CD4-positive, alpha-beta T cell (primary cell): ENCODE data around the gene PTPRD. TPM values are rescaled to one million over a fixed set of nuclear protein-coding genes. Genes with fewer than 3 reads are reported as not detected.

Experiments
- ATAC-seq: fragments of 200-7000 bp; cut with Tn5 transposase; one replicate; pipeline ENCODE4 v1.10.0; 2022; ENCODE audit warnings: mild to moderate bottlenecking; ENCODE audit not compliant: poor library complexity
- CTCF ChIA-PET: fragments of 350-600 bp; sonication (Branson Sonifier 250); formaldehyde crosslinking; loops from one replicate; lab custom pipeline; 2021; ENCODE audit warnings: antibody characterized with exemption, inconsistent platforms; lab: Charles Lee
- POLR2A ChIA-PET: fragments of 350-600 bp; sonication (Branson Sonifier 250); formaldehyde crosslinking; loops from one replicate; lab custom pipeline; 2021; ENCODE audit warnings: antibody characterized with exemption, inconsistent platforms; lab: Charles Lee
- DNase-seq, 14 experiments: peaks; one replicate each; pipeline ENCODE4 v3.0.0-alpha.2; 2013 to 2020; ENCODE audit warnings: mixed read lengths in 2 of 14
- H3K27ac ChIP-seq, 2 donors: one replicate each; pipeline versions ENCODE4 v1.5.1 to v1.7.0; 2013; ENCODE audit warnings: low read length in 2 of 2, low read depth in 1 of 2, mild to moderate bottlenecking in 1 of 2
- H3K27me3 ChIP-seq, 2 experiments: 1 replicate in 1 of 2; 2 replicates in 1 of 2; pipeline versions ENCODE4 v1.6.1 to v1.7.0; 2013; ENCODE audit warnings: low read length in 2 of 2, control low read depth in 1 of 2, mild to moderate bottlenecking in 1 of 2, moderate library complexity in 1 of 2; ENCODE audit not compliant: insufficient read depth in 2 of 2, control insufficient read depth in 1 of 2
- H3K36me3 ChIP-seq: one replicate; pipeline ENCODE4 v1.6.1; 2013; ENCODE audit warnings: low read length, control low read depth; ENCODE audit not compliant: insufficient read depth
- H3K4me1 ChIP-seq: one replicate; pipeline ENCODE4 v1.6.1; 2013; ENCODE audit warnings: low read length, control low read depth; ENCODE audit not compliant: insufficient read depth
- H3K4me3 ChIP-seq: one replicate; pipeline ENCODE4 v1.5.1; 2013; ENCODE audit warnings: mild to moderate bottlenecking, low read length, moderate library complexity
- H3K9me3 ChIP-seq, 2 experiments: 1 replicate in 1 of 2; 2 replicates in 1 of 2; pipeline versions ENCODE4 v1.6.1 to v1.7.0; 2013; ENCODE audit warnings: low read length in 2 of 2, mild to moderate bottlenecking in 2 of 2, control low read depth in 1 of 2, moderate library complexity in 1 of 2; ENCODE audit not compliant: control insufficient read depth in 1 of 2, insufficient read depth in 1 of 2
- H3K27ac Mint-ChIP-seq: one replicate; pipeline ENCODE4 v1.8.0; 2020; ENCODE audit warnings: mixed read lengths
- H3K27me3 Mint-ChIP-seq: one replicate; pipeline ENCODE4 v1.8.0; 2021; ENCODE audit warnings: mixed read lengths
- H3K36me3 Mint-ChIP-seq: one replicate; pipeline ENCODE4 v1.8.0; 2021; ENCODE audit warnings: low read depth, mixed read lengths
- H3K4me1 Mint-ChIP-seq: one replicate; pipeline ENCODE4 v1.8.0; 2021; ENCODE audit warnings: low read depth, mixed read lengths
- H3K4me3 Mint-ChIP-seq: one replicate; pipeline ENCODE4 v1.8.0; 2020; ENCODE audit warnings: mild to moderate bottlenecking, mixed read lengths
- H3K9me3 Mint-ChIP-seq: one replicate; pipeline ENCODE4 v1.8.0; 2020; ENCODE audit warnings: mixed read lengths
- intact Hi-C, 2 experiments: fragments of 100-400 bp; cut with DNase I in 1 of 2; cut with micrococcal nuclease in 1 of 2; formaldehyde crosslinking; loops; one replicate each; pipeline versions ENCODE4 v1.15.1 to v1.9.0; 2023 to 2025; cut with DNase I, micrococcal nuclease
- total RNA-seq, 174 experiments: library from RNA in 2 of 174; stranded (reverse) in 2 of 174; gene quantifications; one replicate each; pipeline ENCODE4 v1.2.3 and lab custom pipeline; 2021 to 2026
- TF ChIP-seq, protein P1 (sequence below): fragments of 200-600 bp; IDR thresholded peaks from one replicate; pipeline ENCODE4 v1.8.0; 2022; ENCODE audit warnings: antibody characterized with exemption, mild to moderate bottlenecking

Gene PTPRD
- total RNA-seq, 2 experiments from 2014 or later: not detected

GRCh38 chr9:9730174-9730573, 882.6 kb downstream of the PTPRD start:
- DNase-seq (no peak), ATAC-seq (no peak)
- peaks cover 3% of the 10 kb centered on the region for H3K9me3 Mint-ChIP-seq
- Histone ChIP-seq H3K27ac (no peak overlapping the region), H3K4me3 (no peak overlapping the region), H3K9me3 (no peaks in the 10 kb centered on the region), H3K27me3 (no peaks in the 10 kb centered on the region), H3K4me1 (no peaks in the 10 kb centered on the region), H3K36me3 (no peaks in the 10 kb centered on the region)
- H3K4me3 Mint-ChIP-seq: no peak overlapping the region
- H3K27me3 Mint-ChIP-seq: no peaks in the 10 kb centered on the region
- CTCF ChIA-PET: no interaction called here
- intact Hi-C loops: no loop called here
- no peak overlapping the region for H3K27ac Mint-ChIP-seq
- TF ChIP-seq, protein P1, sequence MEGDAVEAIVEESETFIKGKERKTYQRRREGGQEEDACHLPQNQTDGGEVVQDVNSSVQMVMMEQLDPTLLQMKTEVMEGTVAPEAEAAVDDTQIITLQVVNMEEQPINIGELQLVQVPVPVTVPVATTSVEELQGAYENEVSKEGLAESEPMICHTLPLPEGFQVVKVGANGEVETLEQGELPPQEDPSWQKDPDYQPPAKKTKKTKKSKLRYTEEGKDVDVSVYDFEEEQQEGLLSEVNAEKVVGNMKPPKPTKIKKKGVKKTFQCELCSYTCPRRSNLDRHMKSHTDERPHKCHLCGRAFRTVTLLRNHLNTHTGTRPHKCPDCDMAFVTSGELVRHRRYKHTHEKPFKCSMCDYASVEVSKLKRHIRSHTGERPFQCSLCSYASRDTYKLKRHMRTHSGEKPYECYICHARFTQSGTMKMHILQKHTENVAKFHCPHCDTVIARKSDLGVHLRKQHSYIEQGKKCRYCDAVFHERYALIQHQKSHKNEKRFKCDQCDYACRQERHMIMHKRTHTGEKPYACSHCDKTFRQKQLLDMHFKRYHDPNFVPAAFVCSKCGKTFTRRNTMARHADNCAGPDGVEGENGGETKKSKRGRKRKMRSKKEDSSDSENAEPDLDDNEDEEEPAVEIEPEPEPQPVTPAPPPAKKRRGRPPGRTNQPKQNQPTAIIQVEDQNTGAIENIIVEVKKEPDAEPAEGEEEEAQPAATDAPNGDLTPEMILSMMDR: no peak
- POLR2A ChIA-PET: no interaction called here
- no peaks in the 10 kb centered on the region for H3K36me3 Mint-ChIP-seq
- H3K4me1 Mint-ChIP-seq: no peaks in the 10 kb centered on the region

- H3K4me1 Mint-ChIP-seq: no peaks in the 10 kb centered on the region
- H3K9me3 ChIP-seq: no peaks in the 10 kb centered on the region
- DNase-seq (no peak), ATAC-seq (no peak)
- no peak overlapping the region for H3K27ac ChIP-seq
- H3K36me3 Mint-ChIP-seq: no peaks in the 10 kb centered on the region
- ChIA-PET CTCF (no interaction called here), POLR2A (no interaction called here)
- no peak overlapping the region for H3K4me3 Mint-ChIP-seq
- intact Hi-C loops: no loop called here
- no peaks in the 10 kb centered on the region for H3K27me3 ChIP-seq
- H3K4me1 ChIP-seq: no peaks in the 10 kb centered on the region
- peaks cover 3% of the 10 kb centered on the region for H3K9me3 Mint-ChIP-seq
- H3K36me3 ChIP-seq: no peaks in the 10 kb centered on the region
- H3K27me3 Mint-ChIP-seq: no peaks in the 10 kb centered on the region
- TF ChIP-seq, protein P1: no peak
- no peak overlapping the region for H3K4me3 ChIP-seq
- H3K27ac Mint-ChIP-seq: no peak overlapping the region
Observed at GRCh38 chr9:9729082-9729481, 883.7 kb downstream of the PTPRD start.

DNA sequence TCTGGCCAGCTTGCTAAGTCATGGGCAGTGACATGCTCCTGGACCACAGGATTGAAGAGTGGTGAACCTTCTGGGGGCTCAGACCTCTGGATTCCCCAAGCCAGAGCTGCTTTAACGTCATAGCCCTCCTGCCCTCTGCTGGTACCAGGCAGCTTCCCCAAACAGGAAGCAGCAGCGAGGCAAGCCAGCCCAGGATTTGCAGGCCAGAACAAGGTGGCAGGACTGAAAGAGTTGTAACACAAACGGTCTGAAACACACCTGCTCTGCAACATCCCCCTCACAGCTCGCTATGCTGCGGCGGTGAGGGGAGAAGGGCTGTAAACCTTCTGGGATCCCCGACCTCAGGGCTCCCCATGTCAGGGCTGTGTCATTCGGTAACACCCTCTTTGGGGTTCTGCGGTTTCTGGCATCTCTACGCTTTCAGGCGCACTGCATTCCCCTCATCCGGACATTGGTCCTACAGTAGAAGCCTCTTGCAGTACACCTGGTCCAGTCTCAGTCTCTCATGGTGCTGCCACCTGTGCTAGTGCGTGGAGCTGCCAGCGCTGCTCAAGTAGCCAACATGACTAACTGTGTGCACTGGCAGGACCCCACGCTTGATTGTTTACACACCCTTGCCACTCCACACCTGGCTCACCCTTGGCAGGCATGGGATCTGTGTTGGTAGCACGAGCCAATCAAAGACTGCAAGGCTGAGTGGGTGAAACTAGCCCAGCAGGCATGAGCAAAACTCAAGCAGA, 893.3 kb downstream of the PTPRD start:
- Mint-ChIP-seq H3K9me3 (peaks cover 11% of the 10 kb centered on the region), H3K36me3 (no peaks in the 10 kb centered on the region), H3K27me3 (no peaks in the 10 kb centered on the region), H3K4me1 (no peaks in the 10 kb centered on the region), H3K27ac (no peak overlapping the region), H3K4me3 (no peak overlapping the region)
- H3K27ac ChIP-seq: no peak overlapping the region
- H3K4me1 ChIP-seq: no peaks in the 10 kb centered on the region
- DNase-seq (no peak), ATAC-seq (no peak)
- TF ChIP-seq, protein P1: no peak
- no peak overlapping the region for H3K4me3 ChIP-seq
- CTCF ChIA-PET: no interaction called here
- no peaks in the 10 kb centered on the region for H3K27me3 ChIP-seq
- POLR2A ChIA-PET: no interaction called here
- peaks cover 8 to 19% of the 10 kb centered on the region in 2 experiments for H3K9me3 ChIP-seq
- intact Hi-C loops: no loop called here
- H3K36me3 ChIP-seq: no peaks in the 10 kb centered on the region
